Putamen (tissue), 1 donor: ENCODE data around the gene CDK15.
"Not testable (repeated sequence)": the region's sequence is repeated elsewhere in the genome, so short reads cannot be mapped to it uniquely, and the experiment has no call there.

Experiments
- DNase-seq: peaks from one replicate; pipeline ENCODE4 v3.0.0-alpha.2; 2016; ENCODE audit warnings: low spot score

Gene CDK15

GRCh38 chr2:201790291-201790690 is 16.0 kb upstream of the CDK15 start:
- DNase-seq, result no peak

- no peak for DNase-seq
Measured at GRCh38 chr2:201790989-201791388, 15.3 kb upstream of the CDK15 start.

GRCh38 chr2:201793631-201794030 is 12.7 kb upstream of the CDK15 start:
- DNase-seq, result no peak

- DNase-seq, result no peak
Measured at GRCh38 chr2:201794294-201794693, 12.0 kb upstream of the CDK15 start.

GRCh38 chr2:201795607-201796477 is 10.5 kb upstream of the CDK15 start:
- DNase-seq, result no peak

- no peak for DNase-seq
Measured at GRCh38 chr2:201796478-201796865, 9.9 kb upstream of the CDK15 start.

- DNase-seq, result no peak
Measured at GRCh38 chr2:201797175-201797840, 9.0 kb upstream of the CDK15 start.

- DNase-seq, result no peak
Measured at GRCh38 chr2:201798252-201798913, 8.0 kb upstream of the CDK15 start.

GRCh38 chr2:201798914-201799285 is 7.4 kb upstream of the CDK15 start:
- not testable (repeated sequence) for DNase-seq

- no peak for DNase-seq
Measured at GRCh38 chr2:201807452-201807999, 1.2 kb downstream of the CDK15 start.

- no peak for DNase-seq
Measured at GRCh38 chr2:201808027-201808426, 1.7 kb downstream of the CDK15 start.

- no peak for DNase-seq
Measured at GRCh38 chr2:201809633-201810032, 3.3 kb downstream of the CDK15 start.

GRCh38 chr2:201810604-201811003 is 4.3 kb downstream of the CDK15 start:
- not testable (repeated sequence) for DNase-seq

- DNase-seq, result no peak
Measured at GRCh38 chr2:201813996-201814760, 7.8 kb downstream of the CDK15 start.

GRCh38 chr2:201816657-201817575 is 10.6 kb downstream of the CDK15 start:
- no peak for DNase-seq

GRCh38 chr2:201820383-201821007 is 14.2 kb downstream of the CDK15 start:
- DNase-seq, result no peak

- no peak for DNase-seq
Measured at GRCh38 chr2:201821080-201821479, 14.7 kb downstream of the CDK15 start.

- no peak for DNase-seq
Measured at GRCh38 chr2:201824212-201824611, 17.9 kb downstream of the CDK15 start.

GRCh38 chr2:201827621-201828020 is 21.3 kb downstream of the CDK15 start:
- no peak for DNase-seq

- no peak for DNase-seq
Measured at GRCh38 chr2:201828220-201828619, 21.9 kb downstream of the CDK15 start.
